NCI-H2029 treated with DMSO at 0.1 percent for 48 hours (cell line): ENCODE results near the gene SLC7A9.
"Not testable (repeated sequence)": the region's sequence is repeated elsewhere in the genome, so short reads cannot be mapped to it uniquely, and the experiment has no call there.

Experiments used
- DNase-seq: peaks from one replicate; lab custom pipeline; 2025; lab: John Stamatoyannopoulos, UW

Gene SLC7A9

DNA sequence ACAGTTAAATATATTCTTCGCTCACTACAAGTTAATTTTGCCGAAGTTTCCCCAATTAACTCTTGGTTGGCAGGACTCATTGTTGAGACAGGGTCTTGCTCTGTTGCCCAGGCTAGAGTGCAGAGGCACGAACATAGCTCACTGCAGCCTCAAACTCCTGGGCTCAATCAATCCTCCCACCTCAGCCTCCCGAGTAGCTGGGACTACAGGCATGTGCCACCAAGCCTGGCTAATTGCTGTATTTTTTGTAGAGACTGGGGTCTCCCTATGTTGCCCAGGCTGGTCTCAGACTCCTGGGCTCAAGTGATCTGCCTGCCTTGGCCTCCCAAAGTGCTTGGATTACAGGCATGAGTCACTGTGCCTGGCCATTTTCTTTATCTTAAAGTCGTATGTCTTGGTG, 15.7 kb upstream of the SLC7A9 start:
- DNase-seq, result not testable (repeated sequence)

DNA sequence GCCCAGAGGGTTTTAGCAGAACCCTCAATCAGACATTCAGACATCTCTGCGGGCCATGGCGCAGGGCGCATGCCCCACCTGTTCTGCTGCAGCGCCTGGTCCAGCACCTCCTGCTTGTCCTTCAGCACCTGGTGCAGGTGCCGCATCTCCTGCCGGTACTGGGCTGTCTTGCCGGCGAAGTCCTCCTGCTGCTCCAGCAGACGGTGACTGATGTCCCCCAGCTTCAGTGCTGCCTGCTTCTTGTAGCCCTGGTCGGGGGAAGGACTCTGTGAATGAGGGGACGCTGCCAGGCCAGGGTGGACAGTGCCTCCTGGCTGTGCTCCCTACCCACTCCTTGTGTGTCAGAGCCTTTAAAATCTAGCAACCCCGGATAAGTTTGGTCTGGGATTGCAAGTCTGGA, 12.2 kb upstream of the SLC7A9 start:
- no peak for DNase-seq

DNA sequence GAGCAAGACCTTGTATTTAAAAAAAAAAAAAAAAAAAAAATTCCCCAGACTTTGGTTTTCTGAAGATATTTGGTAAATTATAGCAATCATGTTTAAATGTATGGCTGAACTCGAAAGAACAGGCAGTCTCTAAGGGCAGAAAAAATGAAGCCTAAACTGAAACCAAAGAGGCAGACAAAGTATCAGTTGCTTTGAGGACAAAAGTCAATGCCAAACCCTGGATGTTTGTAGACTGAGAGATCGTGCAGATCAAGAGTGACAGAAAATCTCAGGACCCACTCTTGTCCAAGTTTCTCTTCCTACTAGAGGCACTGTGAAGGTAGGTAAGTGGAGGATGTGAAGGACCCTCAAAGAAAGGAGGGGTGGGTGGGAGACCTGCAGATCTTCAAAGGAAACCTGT, 11.1 kb upstream of the SLC7A9 start:
- no peak for DNase-seq

DNA sequence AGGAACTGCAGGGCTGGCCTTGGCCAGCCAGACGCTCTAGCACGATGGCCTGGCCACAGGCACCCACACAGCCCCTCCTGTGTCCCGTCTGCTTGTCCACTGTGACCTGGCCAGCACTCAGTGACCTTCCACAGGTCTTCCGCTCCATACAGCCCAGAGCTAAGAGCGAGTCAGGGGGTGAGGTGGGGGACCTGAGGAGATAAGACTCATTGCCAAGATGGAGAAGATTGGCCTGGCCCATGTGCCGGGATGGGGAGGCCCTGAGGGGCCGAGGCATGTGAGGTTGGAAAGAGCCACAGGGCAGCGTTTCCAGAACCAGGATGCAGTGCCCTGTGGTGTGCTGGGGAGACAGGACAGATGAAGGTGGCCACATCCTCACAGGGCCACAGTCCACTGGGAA, 10.2 kb upstream of the SLC7A9 start:
- no peak for DNase-seq

DNA sequence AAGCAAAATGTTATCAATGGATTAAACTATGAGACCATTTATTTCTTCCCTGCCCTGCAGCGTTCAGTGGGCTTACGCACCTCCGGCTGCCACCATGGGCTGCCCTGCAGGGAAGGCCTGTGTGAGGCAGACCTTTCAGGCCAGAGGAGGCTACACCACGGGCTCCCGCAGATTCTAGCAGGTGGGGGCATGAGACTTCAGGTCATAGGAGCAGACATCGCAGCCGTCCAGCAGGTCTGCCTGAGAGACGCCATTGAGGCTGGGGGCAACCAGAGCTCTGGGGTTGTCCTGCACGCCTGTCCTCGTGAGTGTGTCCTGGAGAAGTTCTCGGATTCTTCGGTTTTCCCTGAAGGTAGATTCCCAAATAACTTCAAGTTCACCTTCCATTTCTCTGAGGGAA, 9.4 kb upstream of the SLC7A9 start:
- no peak for DNase-seq

DNA sequence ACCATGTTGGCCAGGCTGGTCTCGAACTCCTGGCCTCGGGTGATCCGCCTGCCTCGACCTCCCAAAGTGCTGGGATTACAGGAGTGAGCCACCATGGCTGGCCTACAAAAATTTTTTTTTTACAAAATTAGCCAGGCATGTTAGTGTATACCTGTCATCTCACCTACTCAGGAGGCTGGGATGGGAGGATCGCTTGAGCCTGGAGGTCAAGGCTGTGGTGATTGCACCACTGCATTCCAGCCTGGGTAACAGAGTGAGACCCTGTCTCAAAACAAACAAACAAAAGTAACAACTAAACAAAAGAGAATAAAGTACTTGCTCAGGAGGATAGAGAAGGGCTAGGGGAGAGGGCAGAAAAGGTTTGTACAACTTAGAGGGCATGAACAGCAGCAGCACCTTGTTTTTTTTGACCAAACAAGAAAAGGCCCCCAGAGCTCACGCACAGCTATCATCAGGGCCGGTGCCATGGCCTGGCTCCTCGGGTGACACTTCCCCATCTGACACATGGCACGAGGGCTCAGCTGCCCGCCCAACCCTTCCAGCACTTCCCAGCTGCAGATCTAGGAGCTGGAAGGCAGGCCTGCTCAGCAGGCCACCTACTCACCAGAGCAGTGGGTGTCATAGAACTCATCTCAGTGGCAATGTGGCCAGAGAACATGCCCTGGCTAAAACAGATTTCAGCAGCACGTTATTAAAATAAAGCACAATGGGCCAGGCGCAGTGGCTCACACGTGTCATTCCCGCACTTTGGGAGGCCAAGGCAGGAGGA, 8.6 kb upstream of the SLC7A9 start:
- no peak for DNase-seq

DNA sequence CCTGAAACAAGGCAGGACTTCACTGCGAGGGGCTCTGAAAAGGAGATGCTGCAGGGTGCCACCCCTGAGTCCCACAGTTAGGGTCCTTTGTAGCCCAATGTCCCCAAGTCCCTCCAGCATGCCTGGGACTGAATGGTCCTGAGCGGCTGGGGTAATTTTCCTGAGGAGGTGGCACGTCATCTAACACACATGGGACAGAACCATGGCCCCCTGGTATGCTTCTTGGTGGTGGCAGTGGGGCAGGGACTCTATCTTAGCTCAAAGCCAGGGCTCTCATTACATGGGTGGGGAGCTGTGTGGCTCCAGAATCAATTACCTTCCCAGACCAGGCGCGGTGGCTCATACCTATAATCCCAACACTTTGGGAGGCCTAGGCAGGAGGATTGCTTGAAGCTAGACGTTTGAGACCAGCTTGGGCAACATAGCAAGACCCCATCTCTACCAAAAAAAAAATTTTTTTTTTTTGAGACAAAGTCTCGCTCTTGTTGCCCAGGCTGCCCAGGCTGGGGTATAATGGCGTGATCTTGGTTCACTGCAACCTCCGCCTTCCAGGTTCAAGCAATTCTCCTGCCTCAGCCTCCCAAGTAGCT, 7.9 kb upstream of the SLC7A9 start:
- DNase-seq, result no peak

DNA sequence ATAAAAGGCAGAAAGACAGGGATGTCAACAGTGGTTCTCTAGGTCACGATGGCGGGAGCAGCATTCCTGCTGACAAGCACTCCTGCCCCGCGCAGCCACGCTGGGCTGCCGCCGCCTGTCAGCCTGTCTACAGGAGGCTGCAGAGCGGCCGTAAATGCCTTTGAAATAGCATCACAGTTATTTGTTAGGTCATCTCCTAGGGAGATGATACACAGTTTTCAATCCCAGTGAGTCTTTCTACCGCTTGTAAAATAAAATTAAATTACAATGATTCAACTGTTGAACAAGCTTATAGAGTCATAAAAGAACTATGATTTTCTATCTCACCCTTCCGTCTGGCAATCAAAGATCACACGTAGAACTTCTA, 7.3 kb upstream of the SLC7A9 start:
- no peak for DNase-seq

DNA sequence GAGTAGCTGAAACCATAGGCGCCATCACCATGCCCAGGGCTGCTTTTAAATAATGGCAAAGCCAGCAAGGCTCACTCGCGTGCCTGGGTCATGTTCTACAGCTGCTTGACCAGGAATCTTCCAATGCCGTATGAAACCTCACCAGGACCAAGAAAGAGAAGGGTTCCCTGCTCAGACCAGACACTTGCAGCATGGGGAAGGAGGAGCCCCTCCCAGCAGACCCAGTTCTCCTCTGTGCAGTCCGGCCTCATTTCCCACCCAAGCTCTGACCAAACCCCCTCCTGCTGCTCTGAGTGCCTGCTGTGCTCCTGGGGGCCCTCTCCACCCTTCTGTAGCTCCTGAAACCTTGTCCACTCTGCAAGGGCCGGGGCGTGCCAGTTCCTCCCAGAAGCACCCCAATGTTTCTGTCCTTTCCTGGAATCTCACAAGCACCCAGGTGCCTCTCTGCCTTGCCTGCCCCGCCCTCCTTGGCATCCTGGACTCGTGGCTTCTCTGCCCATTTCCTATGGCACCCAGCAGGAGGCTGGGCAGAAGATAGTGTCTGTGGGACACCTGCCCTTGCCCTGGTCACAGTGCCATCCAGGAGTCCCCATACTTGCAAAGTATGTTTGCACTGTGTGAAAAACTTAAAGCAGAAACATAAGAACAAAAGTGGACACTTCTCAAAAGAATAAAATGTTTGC, 6.8 kb upstream of the SLC7A9 start:
- DNase-seq, result no peak

DNA sequence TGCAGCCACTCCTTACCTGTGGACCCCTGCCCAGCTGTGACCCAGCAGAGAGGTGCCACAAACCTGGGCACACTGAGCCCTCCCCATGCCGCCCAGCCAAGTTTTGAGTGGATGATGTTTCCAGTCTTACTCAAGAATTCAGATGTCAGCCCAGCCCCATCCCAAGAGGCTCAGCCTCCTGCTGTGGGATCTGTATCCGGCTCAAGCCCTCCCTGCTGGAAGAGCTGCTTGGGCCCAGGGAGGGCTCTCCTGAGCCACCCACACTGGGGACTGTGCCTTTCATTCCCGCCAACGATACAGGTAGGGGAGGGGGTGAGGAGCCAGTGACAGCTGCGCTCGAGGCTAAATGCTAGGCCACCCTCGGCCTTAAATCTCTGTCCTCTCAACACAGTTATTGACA, 5.9 kb upstream of the SLC7A9 start:
- no peak for DNase-seq

DNA sequence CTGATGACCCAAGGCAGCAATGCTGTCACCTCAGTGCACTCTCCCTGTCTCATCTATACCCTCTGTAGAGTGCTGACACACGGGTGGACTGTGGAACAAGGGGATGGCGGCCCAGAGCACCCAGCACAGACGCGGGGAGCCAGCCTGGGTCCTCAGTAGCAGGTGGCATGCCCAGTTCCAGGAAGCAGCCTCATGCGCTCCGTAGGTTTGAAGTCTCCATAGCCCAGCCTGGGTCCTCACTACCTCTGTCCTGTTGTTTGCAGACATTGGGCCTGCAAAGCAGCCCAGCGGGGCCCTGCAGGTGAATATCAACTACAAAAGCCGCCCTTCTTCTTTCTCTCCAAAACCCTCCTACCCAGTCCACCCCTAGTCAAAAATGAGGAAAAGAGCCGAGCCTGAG, 5.0 kb upstream of the SLC7A9 start:
- DNase-seq, result no peak

DNA sequence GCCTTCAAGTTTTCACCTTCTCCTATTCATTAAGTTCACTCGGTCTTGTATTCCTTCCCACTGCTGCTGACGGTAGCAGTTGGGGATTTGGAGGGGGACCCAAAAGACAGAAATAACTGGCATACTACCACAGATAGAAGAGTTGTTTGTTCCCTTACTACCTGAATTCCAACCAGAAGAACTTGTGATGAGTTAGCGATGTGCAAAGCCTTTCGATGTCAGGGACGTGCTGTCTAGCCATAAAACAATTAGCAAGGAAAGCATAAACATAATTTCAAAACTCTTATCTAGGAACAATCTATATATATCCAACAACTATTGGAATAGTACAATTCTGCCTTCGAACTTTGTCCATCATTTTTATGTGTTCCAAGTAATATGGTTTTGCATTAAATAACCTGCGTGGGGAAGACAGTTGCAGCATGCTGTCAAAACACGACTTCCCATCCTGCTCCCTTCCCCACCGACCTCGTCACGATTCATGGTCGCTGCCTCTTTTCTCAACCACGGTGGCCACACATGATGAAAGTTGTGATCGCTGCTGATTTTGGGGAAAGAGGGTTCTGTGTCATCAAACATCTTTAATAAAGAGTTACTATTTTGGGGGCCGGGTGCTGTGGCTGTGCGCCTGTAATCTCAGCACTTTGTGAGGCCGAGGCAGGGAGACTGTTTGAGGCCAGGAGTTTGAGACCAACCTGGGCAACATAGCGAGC, 3.8 kb upstream of the SLC7A9 start:
- no peak for DNase-seq

DNA sequence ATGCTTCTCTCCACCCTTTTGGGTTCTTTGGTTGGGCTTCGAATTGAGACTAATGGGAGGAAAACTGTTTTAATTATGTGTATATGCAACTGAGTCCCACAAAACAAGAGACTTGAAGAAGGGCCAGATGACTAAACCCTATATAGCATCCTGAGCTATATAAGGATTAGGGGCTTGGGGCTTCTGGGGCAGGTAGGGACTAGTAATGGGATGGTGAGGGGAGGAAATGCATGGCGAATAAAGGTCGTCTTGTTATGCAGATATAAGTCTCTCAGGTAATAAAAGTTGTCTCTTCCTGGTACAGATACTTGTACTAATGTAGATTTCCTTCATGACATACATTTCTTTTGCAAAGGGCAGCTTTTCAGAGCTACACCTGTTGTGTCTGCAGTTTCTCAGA, 2.8 kb upstream of the SLC7A9 start:
- no peak for DNase-seq

DNA sequence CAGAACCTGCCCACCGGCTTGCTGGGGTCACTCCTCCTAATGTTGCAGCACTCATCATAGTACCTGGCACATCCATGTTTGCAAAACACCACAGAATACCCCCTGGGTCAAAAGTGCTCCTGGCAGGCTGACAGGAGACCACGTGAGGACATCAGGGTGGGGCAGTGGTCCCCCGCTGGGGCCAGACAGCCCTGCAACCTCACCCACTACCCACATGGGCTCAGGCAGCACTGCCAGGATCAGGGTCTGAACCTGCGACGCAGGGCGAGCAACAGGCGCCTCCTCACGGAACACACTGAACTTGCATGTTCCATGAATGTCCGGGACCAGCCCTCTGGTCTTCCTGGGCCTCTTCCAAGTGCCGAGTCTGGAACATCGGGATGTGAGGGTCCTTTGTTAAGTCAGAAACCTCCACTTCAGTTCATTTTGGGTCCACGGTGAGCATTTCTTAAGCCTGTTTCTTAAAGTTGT, 1.4 kb upstream of the SLC7A9 start:
- no peak for DNase-seq

DNA sequence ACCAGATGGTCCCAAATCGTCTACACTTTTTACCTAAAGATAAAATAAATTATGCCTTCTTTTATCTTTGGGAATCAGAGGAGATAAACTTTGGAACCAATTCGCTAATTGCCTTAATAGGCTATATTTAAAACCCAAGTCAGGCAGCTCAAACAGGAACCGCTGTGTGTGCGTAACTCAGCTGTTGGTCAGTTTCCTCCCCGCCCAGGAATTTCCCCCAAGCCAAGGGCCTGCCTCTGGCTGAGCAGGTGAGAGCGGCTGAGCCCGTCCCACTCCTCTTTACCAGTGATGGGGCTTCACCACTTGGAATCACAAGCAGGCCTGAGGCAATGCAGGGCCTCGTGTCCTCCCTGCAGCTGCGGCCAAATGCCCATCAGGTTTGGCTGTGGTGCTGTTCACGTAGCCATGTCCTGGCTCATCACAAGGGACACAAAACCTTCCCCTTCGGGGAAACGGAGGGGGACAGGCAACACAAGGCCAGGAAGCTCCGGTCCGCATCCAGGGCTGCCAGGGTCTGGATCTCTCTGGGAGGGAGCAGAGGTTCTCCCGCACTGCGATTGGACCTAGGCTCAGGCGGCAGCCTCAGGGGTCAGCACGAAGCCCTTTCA, 503 bp upstream of the SLC7A9 start:
- no peak for DNase-seq

DNA sequence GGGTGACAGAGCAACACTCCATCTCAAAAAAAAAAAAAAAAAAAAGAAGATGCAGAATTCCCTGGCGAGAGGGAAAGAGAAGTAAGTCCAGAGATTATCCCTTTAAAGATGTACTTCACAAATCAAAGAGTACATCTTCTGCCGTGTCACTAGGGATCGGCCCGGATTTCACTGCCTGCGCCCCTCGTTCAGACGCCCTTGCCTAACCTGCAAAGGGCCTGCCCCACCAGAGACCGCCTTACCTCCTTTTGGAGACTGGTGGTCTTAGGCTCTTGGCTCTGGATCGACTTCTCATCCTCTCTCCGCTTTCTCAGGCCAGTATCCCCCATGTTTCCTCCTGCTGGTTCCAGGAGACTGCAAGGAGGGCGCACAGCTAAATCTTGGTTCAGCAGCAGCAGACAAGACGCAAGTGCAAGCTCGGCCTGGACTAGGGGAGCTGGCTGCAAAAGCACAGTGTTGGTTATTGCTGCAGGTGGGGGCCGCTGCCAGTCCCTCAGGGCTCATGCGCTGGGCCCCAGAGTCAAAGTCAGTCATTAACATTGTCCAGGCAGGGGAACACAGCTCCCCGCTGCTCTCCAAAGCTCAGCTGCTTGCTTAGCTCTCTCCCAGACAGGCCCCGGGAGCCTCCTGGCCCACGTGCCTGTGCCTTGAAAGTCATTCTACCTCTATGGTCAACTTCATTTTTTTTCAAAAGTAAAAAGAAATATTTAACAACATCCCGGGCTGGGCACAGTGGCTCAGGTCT, 1.2 kb downstream of the SLC7A9 start:
- no peak for DNase-seq

DNA sequence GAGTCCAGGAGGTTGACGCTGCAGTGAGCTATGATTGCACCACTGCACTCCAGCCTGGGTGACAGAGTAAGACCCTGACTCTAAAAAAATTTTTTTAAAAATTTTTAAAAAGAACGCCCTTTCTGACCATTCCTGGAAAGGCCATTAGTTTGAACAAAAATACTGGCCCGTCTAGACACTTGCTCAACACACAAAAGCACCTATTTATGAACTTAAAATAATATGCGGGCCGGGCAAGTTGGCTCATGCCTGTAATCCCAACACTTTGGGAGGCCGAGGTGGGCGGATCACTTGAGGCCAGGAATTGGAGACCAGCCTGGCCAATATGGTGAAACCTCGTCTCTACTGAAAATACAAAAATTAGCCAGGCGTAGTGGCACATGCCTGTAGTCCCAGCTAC, 2.1 kb downstream of the SLC7A9 start:
- DNase-seq, result not testable (repeated sequence)

DNA sequence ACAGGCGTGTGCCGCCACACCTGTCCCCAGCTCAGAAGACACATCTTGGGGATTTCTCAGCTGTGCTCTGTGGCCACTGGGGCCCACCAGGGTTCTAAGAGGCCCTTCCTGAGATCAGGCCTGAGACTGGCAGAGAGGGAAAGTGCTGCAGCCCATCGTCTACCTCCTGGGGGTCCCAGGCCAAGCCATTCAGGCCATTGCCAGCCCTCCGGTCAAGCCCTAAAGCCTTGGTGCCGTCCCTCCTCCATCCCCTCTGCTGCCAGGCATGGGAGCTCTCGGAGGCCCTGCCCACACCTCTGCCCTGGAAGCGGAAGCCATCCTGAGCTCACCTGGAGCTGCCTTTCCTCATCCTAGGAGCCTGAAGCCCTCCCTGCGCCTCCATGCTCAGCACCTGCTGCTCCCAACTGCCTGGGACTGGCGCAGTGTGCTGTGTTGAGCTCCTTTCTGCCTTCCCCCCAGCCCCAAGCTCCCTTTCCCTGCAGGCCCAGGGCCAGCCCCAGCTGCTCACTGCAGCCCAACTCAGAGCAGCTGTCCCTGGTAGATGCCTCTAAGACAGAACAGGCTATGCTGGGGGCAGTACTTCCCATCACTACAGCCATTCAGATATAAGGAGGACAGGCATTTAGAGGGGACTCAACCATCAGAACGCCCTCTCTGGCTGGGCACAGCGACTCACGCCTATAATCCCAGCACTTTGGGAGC, 2.9 kb downstream of the SLC7A9 start:
- no peak for DNase-seq

DNA sequence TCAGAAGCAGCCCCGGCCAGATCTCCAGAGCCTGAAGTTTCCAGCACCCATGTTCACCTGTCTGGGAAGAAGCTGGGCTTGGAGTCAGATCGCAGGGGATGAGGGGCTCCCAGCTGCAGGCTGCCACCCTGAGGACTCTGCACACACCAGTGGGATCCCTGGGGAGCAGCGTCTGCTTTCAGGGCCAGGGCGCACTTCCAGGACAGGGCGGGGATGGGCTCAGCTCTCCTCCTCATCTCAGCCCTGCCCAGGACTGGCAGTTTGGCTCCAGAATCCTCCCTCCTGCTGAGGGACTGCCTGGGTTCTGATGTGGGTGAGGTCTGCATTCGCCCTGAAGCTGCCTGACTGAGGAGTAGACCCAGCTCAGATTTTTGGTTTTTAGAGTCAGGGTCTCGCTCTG, 3.5 kb downstream of the SLC7A9 start:
- DNase-seq, result no peak

DNA sequence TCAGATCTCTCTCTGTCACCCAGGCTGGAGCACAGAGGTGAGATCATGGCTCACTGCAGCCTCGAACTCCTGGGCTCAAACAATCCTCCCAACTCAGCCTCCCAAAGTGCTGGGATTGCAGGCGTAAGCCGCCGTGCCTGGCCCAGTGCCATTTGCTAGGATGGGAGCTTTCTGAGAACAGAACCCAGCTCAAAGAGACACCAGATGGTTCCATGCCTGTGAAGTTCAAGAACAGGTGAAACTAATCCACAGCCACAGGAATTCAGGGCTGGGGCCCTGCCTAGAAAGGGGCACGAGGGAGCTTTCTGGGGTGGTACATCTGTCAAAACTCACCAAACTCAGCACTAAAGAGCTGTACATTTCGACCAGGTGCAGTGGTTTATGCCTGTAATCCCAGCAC, 4.2 kb downstream of the SLC7A9 start:
- DNase-seq, result no peak
